Erythroblast (primary cell): ENCODE data around the gene GSTM5.

Source experiments
- GATA1 ChIP-seq: IDR thresholded peaks from 2 replicates; pipeline ENCODE4 v1.6.1; 2011; ENCODE audit warnings: low read depth, mild to moderate bottlenecking, control low read depth, low read length, moderate library complexity
- POLR2A ChIP-seq: IDR thresholded peaks from 2 replicates; pipeline ENCODE4 v1.6.1; 2011; ENCODE audit warnings: mild to moderate bottlenecking, low read length

- TF ChIP-seq POLR2A, result no peak
- TF ChIP-seq GATA1, result no peak
These were observed 47.7 kb downstream of the GSTM5 start for GRCh38 chr1:109759513-109760334.
